Superior temporal gyrus (tissue), 1 donor: Measurements from ENCODE around the gene HSF2BP.
"Not testable (repeated sequence)": the region's sequence is repeated elsewhere in the genome, so short reads cannot be mapped to it uniquely, and the experiment has no call there.

Experiments used
- DNase-seq: peaks from one replicate; pipeline ENCODE4 v3.0.0-alpha.2; 2016; ENCODE audit errors: extremely low spot score

Gene HSF2BP

GRCh38 chr21:43619344-43619743 lies 39.9 kb downstream of the HSF2BP start:
- DNase-seq: no peak

GRCh38 chr21:43618940-43619339 lies 40.3 kb downstream of the HSF2BP start:
- no peak for DNase-seq

- DNase-seq: not testable (repeated sequence)
Observed at GRCh38 chr21:43616861-43617260, 42.4 kb downstream of the HSF2BP start.

- no peak for DNase-seq
Observed at GRCh38 chr21:43614839-43615238, 44.4 kb downstream of the HSF2BP start.

GRCh38 chr21:43613755-43614638 lies 45.3 kb downstream of the HSF2BP start:
- no peak for DNase-seq

GRCh38 chr21:43611598-43612369 lies 47.5 kb downstream of the HSF2BP start:
- DNase-seq: peak; percentile 50

- no peak for DNase-seq
Observed at GRCh38 chr21:43609501-43610340, 49.6 kb downstream of the HSF2BP start.

GRCh38 chr21:43608664-43609063 lies 50.6 kb downstream of the HSF2BP start:
- no peak for DNase-seq

- no peak for DNase-seq
Observed at GRCh38 chr21:43608225-43608624, 51.1 kb downstream of the HSF2BP start.

- DNase-seq: no peak
Observed at GRCh38 chr21:43605320-43606215, 53.7 kb downstream of the HSF2BP start.

GRCh38 chr21:43604505-43605204 lies 54.6 kb downstream of the HSF2BP start:
- DNase-seq: no peak

- no peak for DNase-seq
Observed at GRCh38 chr21:43603641-43604504, 55.4 kb downstream of the HSF2BP start.

GRCh38 chr21:43603233-43603626 lies 56.1 kb downstream of the HSF2BP start:
- DNase-seq: no peak

- DNase-seq: no peak
Observed at GRCh38 chr21:43602266-43603232, 56.7 kb downstream of the HSF2BP start.

GRCh38 chr21:43600642-43601402 lies 58.5 kb downstream of the HSF2BP start:
- no peak for DNase-seq

GRCh38 chr21:43599728-43600127 lies 59.6 kb downstream of the HSF2BP start:
- DNase-seq: no peak

- DNase-seq: no peak
Observed at GRCh38 chr21:43598416-43599120, 60.7 kb downstream of the HSF2BP start.
